ENCODE results near the gene FGF19.

The FGF19 gene

GRCh38 chr11:69695581-69695980 is 8.2 kb downstream of the FGF19 start:
- DNase-seq = no peak

GRCh38 chr11:69694781-69695180 is 9.0 kb downstream of the FGF19 start:
- DNase-seq = peak; percentile 59

GRCh38 chr11:69692422-69692821 is 11.4 kb downstream of the FGF19 start:
- DNase-seq = no peak

GRCh38 chr11:69691463-69691862 is 12.4 kb downstream of the FGF19 start:
- no peak for DNase-seq

- DNase-seq = no peak
Measured at GRCh38 chr11:69689484-69690319, 14.1 kb downstream of the FGF19 start.

- peak; percentile 46 for DNase-seq
Measured at GRCh38 chr11:69687969-69688771, 15.7 kb downstream of the FGF19 start.

- DNase-seq = no peak
Measured at GRCh38 chr11:69686856-69687255, 17.0 kb downstream of the FGF19 start.

GRCh38 chr11:69686452-69686851 is 17.4 kb downstream of the FGF19 start:
- no peak for DNase-seq

GRCh38 chr11:69685348-69685747 is 18.5 kb downstream of the FGF19 start:
- DNase-seq = no peak

- DNase-seq = no peak
Measured at GRCh38 chr11:69684651-69685050, 19.2 kb downstream of the FGF19 start.

GRCh38 chr11:69683764-69684333 is 20.0 kb downstream of the FGF19 start:
- DNase-seq = peak; percentile 51

GRCh38 chr11:69682681-69683326 is 21.0 kb downstream of the FGF19 start:
- DNase-seq = no peak

- no peak for DNase-seq
Measured at GRCh38 chr11:69682221-69682620, 21.6 kb downstream of the FGF19 start.

GRCh38 chr11:69680688-69681087 is 23.1 kb downstream of the FGF19 start:
- no peak for DNase-seq

GRCh38 chr11:69677749-69678148 is 26.1 kb downstream of the FGF19 start:
- no peak for DNase-seq

GRCh38 chr11:69674886-69675714 is 28.7 kb downstream of the FGF19 start, which contains the start of gene LTO1:
TSS of gene LTO1 (minus strand) at chr11:69675353. CDS start at chr11:69675239, 114 bp downstream.
- DNase-seq = peak; percentile 97

- peak; percentile 66 for DNase-seq
Measured at GRCh38 chr11:69674267-69674885, 29.4 kb downstream of the FGF19 start.

- no peak for DNase-seq
Measured at GRCh38 chr11:69671734-69672465, 31.9 kb downstream of the FGF19 start.

GRCh38 chr11:69670158-69670845 is 33.5 kb downstream of the FGF19 start:
- peak; percentile 78 for DNase-seq

- no peak for DNase-seq
Measured at GRCh38 chr11:69669486-69669885, 34.3 kb downstream of the FGF19 start.

Measured in NCI-H69 (cell line).